ENCODE data around the gene PDK2.

The PDK2 gene

DNA sequence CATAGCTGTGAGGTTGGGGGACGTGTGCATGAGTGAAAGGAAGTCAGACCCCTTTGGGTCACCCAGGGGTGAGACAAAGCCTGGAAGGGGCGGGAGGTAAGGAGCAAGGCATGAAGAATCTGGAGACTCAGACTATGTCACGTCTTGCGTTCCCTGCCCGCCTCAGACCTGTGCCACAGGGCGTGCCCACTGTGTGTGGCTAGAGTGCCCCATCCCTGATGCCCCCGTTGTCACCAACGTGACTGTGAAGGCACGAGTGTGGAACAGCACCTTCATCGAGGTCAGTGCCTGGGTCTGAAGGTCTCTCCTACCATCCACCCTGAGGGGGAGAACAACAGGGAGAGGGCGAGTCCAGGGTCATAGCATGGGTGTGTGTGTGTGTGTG lies 15.1 kb upstream of the PDK2 start:
- no peak for DNase-seq

DNA sequence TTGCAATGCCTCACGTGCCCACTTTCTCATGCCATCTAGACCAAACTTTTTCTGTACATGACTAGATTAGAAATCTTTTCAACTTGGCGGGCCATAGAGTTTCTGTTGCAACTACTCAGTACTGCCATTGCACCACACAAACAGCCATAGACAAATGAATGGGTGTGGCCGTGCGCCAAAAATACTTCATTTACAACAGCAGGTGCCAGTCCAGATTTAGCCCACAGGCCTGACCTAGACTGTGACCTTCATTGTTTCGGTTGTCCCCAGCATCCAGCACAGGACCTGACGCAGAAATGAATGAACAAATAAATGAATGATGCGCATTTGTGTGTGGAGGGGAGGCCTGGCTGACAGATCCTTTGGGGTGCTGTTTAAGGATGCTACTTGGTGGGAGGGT lies 14.3 kb upstream of the PDK2 start:
- DNase-seq = no peak

DNA sequence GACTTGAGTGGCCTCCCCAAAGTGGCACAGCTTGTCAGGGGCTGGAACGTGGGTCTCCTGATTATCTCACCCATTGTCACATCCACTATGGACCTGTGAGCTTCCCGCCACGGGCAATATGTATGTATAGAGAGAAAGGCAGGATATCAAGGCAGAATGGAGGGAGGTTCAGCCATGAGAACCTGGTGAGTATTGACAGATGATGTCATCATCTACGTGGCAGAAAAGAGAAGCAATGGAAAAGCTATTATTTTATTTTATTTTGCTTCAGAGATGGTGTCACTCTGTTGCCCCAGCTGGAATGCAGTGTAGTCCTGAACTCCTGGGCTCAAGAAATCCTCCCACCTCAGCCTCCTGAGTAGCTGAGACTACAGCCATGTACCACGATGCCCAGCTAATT lies 13.4 kb upstream of the PDK2 start:
- no peak for DNase-seq

DNA sequence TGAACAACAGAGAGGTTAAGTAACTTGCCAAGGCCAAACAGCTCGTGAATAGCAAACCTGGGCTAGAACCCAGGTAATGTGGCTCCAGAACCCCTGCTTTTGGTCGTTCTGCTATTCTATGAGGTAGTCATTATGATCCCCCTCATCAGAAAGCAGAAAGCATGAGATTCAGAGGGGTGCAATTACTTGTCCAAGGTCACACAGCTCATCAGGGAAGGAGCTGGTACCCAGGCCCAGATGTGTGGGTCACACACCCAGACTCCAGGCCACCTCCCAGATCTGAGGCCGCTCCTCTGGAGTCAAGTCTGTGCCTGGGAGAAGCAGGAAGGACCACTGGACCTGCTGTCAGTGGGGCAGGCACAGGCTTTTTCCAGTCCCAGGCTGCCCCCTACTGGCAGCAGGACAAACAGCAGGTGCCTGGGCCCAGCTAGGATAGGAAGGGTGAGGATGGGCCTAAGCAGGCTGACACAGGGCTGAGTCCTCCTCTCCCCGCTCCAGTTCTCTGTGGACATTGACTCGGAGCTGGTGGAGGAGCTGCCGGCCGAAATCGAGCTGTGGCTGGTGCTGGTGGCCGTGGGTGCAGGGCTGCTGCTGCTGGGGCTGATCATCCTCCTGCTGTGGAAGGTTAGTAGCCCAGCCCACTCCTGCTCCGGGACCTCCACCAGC lies 7.8 kb upstream of the PDK2 start:
- DNase-seq = peak; percentile 66

DNA sequence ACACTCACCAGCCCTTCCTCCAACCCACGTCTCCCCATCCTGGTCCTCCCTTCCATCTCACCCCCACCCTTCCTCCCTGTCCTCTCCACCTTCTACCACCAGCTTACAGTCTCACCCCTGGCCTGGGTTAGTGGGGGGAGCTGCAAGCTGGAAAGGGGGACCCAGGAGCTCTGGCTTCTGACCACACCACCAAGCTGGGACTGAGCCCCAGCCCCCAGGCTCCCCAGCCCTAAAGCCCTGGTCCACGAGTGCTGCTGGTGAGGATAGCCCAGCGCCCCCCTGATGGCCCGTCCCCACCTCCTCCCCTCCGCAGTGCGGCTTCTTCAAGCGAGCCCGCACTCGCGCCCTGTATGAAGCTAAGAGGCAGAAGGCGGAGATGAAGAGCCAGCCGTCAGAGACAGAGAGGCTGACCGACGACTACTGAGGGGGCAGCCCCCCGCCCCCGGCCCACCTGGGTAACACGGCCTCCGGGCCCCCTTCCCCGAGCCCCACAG lies 7.2 kb upstream of the PDK2 start:
- DNase-seq = no peak

DNA sequence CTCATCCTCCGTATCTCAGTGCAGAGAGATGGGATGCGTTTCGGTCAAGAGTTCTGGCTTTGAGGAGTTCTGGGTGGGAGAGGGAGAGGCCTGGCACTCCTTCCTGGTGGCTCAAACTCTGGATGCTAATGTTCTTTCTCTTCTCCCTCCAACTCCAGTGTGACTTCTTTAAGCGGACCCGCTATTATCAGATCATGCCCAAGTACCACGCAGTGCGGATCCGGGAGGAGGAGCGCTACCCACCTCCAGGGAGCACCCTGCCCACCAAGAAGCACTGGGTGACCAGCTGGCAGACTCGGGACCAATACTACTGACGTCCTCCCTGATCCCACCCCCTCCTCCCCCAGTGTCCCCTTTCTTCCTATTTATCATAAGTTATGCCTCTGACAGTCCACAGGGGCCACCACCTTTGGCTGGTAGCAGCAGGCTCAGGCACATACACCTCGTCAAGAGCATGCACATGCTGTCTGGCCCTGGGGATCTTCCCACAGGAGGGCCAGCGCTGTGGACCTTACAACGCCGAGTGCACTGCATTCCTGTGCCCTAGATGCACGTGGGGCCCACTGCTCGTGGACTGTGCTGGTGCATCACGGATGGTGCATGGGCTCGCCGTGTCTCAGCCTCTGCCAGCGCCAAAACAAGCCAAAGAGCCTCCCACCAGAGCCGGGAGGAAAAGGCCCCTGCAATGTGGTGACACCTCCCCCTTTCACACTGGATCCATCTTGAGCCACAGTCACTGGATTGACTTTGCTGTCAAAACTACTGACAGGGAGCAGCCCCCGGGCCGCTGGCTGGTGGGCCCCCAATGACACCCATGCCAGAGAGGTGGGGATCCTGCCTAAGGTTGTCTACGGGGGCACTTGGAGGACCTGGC lies 6.0 kb upstream of the PDK2 start:
- DNase-seq = no peak

DNA sequence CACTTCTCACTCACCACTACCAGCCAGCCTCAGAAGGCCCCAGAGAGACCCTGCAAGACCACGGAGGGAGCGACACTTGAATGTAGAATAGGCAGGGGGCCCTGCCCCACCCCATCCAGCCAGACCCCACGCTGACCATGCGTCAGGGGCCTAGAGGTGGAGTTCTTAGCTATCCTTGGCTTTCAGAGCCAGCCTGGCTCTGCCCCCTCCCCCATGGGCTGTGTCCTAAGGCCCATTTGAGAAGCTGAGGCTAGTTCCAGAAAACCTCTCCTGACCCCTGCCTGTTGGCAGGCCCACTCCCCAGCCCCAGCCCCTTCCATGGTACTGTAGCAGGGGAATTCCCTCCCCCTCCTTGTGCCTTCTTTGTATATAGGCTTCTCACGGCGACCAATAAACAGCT lies 5.1 kb upstream of the PDK2 start:
- no peak for DNase-seq

DNA sequence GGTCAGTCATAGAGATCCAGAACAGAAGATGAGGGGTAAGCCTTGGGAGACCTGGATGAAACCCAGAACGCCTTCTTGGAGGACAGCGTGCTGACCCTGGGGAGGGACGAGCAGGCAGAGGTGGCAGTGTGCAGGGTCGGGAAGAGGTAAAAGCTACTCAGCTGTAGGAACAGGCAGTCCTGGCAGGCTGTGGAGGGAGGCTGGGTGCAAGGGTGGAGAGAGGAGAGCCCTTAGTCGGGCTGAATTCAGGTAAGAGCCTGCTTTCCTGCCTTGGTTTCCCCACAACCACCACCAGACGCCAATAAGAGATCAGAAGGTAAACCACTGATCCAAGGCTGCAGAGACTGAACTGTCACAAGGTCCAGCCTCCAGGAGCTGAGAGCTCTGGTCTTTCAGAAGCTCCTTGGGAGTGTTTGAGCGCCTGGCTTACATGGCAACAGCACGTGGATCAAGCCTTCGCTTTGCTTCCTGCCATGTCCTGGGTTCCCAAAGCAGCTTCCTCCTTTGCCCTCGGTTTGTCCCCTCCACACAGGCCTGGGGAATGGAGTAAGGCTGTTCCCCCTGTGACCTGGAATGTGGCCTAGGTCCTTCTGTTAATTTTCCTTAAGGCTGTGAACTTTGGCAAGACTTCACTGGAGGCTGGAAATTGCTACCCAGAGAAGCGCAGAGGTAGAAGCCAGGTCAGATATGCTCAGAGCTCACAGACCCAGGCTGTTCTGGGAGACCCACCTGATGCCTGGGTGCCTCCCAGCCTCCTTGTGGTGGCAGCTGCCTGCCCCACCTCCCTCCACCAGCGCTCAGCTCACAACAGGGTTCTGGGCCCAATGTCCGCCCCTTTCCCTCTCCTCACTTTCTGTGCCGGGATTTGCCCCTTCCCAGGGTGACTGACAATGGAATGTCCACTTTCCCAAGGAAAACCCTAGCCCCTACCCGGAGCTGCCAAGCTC lies 3.9 kb upstream of the PDK2 start:
- DNase-seq = no peak

DNA sequence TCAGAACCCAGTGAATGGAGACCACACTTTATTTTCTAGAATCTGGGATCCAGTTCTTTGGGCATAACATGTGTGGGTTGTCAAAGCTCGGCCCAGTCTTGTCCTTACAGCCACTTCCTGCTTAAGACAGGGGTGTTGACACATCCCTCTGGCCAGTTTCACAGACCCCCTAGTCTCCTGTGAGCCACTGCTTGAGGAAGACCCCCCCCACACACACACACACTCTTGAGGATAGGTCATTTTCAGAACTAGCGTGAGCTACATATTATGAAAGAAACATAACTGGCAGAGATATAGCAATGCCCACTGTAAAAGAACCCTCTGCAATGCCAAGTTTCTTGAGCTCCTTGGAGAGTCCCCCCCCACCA lies 3.2 kb upstream of the PDK2 start:
- no peak for DNase-seq

DNA sequence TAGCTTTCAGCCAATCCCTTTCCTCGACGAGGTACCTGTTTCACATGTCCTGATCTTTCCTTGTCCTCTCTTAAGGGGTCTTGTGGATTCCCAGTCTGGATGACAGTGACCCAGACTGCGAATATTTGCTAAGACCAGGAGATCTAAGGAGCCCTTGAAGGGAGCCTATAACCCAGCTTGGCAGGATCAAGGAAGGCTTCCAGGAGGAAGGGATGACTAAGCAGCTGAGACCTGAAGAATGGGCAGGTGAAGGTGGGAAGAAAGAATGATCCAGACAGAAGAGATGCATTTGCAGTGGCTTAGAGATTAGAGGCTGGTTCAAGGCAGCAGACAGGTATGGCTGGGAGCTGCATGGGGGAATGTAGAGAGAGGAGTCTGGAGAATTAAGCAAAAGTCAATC lies 1.9 kb upstream of the PDK2 start:
- DNase-seq = no peak

DNA sequence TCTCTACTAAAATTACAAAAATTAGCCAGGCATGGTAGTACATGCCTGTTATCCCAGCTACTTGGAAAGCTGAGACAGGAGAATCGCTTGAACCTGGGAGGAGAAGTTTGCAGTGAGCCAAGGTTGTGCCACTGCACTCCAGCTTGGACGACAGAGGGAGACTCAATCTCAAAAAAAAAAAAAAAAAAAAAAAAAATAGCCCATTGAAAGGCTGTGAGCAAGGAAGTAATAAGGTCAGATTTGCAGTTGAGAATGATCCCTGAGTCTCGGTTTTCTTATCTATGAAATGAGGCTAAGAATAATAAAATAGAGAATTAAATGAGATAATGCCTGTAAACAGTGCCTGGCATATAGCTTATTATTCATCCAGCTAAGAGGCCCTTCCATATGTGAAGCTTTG lies 1.3 kb upstream of the PDK2 start:
- no peak for DNase-seq

DNA sequence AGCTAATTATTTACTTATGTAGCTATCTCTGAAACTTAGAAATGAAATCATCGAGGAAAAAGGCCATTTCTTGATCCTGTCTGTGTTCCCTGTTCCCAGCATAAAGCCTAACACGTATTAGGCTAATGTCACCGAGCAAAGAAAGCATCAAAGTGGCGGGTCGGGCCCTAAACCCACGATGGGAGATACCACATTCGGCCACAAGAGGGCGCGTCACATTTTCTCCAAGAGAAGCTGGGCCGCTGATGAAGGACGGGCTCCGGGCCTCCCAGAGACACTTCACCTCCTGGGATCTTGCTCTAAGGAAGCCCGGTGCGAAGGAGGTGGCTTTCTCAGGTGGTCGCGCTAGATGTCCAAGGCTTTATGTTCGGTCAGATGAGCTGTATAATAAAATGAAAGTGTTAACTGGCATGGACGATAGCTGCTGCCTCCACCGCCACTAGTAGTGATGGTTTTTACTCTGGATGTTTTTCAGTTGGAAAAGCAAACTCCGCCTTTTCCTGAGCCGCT lies 853 bp upstream of the PDK2 start:
- DNase-seq = peak; percentile 90

DNA sequence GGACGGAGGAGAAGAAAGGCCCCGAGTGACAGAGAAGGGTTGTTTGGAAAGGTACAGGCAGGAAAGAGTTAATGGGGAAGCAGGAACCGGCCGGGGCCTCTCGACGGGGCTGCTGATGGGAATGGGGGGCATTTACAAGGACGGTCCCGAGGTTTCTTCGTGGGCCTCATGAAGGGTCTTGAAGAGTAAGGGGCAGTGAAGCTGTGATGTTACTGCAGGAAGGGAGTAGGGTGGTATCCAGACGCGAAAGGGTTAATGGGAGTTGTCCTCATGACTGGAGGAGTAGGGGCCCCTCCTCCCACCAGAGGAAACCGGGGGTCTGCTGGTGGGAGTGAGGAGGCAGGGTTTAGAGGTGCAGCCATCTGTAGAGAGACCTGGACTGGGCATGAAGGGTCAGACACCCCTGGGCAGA lies 481 bp downstream of the PDK2 start:
- DNase-seq = no peak

DNA sequence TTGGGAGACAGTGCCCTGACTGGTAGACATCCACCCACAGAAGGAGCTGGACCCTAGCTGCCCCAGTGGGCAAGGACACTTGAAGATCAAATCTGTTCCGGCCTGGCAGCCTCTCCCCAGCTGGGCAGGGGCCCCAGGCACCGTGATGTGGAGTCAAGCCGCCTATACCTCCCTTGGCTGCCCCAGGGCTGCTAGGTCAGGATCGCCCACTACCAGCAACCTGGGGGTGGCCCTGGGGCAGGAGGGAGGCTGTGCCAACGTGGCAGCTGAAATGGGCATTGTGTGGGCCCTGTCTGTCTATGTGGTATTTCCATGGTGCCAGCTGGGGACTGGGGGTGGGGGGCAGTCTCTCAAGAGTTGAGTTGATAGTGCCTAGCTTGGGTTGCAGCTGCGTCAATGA lies 941 bp downstream of the PDK2 start:
- no peak for DNase-seq

DNA sequence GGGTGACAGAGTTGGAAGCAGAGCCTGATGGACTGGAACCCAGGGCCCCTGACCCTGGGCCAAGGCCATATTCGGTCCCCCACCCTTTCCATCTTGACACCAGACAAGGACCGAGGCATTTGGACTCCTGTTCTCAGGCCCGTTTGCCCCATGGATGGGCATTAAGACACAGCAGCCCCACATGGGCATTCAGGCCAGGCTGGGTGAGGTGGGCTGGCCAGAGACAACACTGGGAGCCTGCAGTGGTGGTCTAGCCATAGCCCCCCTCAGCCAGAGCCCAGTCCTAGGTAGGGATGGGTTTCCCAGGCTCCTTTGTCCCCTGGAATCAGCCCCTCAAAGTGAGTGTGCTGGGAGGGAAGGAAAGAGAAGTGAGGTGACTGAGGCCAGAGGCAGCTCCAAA lies 1.6 kb downstream of the PDK2 start:
- no peak for DNase-seq

DNA sequence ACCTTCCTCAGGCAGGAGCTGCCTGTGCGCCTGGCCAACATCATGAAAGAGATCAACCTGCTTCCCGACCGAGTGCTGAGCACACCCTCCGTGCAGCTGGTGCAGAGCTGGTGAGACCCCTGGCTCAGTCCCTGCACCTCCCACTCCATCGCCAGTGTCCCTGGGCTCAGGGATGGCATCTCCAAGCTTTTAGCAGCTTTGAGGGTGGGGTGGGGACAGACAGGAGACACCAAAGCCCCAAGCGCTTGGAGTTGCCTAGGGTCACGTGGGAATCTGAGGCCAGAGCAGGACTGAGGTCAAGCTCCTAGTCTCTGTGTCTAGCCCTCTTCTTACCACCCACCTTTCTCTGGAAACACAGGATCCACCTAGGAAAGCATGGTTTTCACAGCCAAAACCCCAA lies 2.3 kb downstream of the PDK2 start:
- DNase-seq = no peak

DNA sequence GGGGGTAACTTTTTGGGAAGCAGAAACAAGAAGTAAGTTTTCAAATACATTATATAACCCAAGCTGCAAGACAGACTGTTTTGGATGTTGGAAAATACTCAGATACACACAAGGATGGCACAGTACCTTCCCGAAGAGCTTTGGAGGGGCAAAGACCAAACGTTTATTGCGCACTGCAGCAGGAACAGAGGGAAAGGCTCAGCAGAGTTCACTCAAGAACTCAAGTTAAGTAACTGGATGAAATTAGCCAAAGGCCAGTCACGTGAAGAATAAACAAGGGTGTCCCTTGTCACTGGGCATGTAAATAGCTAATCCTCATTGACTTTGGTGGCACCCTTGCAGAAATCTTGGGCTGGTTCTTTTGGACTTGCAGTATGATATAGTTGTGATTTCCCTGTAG lies 2.8 kb downstream of the PDK2 start:
- DNase-seq = no peak

DNA sequence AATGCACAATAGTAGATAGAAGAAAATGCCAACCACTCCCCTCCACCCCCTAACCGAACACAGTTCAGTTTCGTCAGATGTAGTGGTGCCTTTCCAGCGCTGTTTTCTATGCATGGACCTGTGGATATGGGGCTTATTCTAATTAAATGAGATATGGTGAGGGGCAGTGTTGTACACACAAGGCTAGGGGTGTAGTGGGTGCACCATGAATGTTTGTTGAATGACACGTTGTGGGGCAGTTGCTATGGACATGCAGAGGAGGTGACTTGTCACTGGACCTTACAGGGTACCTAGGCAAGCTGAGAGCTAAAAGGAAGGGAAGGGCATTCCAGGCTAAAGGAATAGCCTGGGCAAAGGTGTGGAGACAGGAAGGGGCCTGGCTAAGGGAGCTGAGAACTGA lies 3.4 kb downstream of the PDK2 start:
- DNase-seq = no peak

DNA sequence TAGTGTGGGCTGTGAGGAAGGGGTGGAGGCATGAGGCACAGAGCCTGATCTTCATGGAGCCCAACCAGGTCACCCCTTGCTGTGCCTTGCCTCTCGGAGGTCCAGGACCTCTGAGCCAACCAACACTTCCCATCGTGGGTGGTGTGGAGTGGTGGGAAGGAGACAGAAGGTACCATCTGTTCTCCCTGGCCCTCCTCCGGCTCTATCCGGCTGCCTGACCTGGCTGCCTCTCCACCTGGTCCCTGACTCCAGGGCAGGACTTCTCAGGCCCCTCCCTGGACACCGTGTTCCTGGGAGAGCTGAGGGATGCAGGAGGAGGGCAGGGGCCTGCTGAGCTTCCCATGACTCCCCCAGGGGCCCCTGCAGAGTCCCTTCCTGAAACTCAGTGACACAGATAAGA lies 3.9 kb downstream of the PDK2 start:
- DNase-seq = no peak

DNA sequence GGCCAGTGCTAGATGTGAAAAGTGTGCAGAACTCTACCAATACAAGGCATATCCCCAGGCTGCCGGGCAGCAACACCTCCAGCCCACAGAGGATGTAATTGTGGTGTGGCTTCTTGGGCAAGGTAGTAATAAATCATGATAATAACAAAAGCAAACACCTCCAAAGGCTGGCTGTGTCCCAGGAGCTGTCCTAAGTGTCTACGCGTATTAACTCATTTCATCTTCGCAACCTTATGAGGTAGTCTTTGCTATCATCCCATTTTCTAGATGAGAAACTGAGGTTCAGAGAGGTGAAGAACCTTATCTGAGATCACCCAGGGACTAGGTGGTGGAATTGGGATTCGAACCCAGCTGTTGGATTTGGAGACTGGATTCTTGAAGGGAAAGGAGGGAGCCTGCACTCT lies 5.3 kb downstream of the PDK2 start:
- DNase-seq = no peak

DNA sequence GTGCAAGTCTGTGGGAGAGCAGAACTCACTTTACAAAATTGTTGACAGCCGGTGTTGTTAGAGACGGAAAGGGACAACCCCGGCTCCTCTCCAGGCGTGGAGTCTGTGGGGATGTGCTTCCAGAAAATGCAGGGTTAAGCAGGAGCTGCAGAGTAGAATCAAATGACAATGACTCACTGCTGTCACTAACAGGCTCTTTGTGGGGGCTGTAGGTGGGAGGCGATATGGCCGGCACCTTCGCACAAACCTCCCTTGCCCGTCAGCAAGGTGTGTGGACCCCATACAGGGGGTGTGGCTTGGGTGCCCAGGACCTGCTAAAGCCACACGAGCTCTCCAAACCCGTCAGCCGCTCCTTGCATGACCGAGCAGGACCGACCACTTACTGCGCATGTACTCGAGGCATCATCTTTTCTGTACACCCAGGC lies 5.8 kb downstream of the PDK2 start:
- DNase-seq = no peak

DNA sequence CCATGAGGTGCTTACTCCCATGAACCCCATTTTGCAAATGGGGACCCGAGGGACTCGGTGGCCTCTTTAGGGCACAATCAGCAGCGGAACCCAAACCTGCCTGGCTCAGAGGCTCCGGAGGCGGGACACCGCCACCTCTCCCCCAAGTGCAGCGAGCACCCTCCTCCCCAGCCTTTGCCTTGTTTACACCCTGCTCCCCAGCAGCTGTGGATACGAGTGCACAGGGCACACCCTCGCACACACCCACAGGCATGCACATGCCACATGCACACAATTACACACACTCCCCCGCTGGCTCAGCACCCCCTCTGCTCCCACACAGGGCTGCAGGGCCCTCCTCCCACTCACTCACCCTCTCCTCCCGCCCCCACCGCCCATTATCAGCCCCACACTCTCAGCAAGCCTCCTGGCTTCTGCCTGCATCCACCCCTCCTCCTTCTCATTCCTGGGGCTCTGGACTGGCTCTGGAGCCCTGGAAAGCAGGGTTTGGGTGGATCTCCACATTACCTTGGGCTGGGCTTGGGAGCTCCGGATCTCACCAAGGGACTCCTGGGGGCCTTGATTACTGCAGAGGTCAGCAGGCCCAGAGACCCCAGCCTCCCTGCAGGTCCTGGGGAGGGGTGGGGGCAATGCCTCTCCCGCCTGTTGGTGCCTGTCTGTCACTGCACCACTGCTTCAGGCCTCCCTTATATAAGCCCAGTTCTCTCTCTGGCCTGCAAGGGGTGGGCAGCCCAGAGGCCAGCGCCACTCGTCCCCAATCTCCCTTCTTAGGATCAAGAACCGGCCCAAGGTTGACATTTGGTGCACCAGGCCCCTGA lies 6.4 kb downstream of the PDK2 start:
- DNase-seq = no peak

Measured in effector CD4-positive, alpha-beta T cell (primary cell).